ENCODE data around the gene TSKU.
A peak's percentile ranks its signal among the peaks of the same experiment; 100 is the strongest.
"Not testable (repeated sequence)": the region's sequence is repeated elsewhere in the genome, so short reads cannot be mapped to it uniquely, and the experiment has no call there.

The TSKU gene, protein sequence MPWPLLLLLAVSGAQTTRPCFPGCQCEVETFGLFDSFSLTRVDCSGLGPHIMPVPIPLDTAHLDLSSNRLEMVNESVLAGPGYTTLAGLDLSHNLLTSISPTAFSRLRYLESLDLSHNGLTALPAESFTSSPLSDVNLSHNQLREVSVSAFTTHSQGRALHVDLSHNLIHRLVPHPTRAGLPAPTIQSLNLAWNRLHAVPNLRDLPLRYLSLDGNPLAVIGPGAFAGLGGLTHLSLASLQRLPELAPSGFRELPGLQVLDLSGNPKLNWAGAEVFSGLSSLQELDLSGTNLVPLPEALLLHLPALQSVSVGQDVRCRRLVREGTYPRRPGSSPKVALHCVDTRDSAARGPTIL

DNA sequence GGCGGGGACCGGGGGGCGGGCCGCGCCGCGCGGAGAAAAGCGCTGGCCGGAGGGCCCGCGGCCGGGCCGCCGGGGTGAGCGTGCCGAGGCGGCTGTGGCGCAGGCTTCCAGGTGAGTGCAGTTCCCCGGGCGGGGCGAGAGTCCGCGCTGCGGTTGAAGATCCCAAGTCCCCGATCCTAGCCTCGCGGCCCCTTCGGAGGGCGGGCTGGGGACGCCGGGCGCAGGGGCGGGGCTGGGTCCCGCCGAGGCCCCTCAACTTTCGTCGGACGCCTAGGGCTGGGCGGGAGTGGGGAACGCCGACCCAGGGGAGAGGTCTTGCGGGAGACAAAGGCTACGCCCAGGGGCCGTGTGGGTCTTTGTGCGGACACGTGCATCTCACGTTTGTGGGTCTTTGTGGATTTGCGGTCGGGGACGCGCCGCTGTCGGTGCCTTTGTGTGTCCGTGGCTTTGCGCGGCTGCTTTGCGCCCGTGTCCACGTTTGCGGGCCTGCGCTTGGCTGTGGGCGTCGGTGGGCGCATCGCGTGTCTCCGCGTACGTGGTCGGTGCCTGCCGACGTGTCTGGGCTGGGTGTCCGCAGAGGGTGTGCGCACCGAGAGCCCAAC, at the start of gene TSKU:
TSKU (plus strand) TSS at position 63 of the 602 bp plus-strand sequence. CDS start 12,261 bp downstream, outside the sequence.
- Histone ChIP-seq H3K36me3 (ENCODE audit: control insufficient read depth, insufficient read depth, low read length) (no peaks in the 10 kb centered on the region), H3K27ac (peak within 1 kb of the TSS; percentile 83), H3K4me1 (peaks cover 11% of the 10 kb centered on the region), H3K9ac (peak within 1 kb of the TSS; percentile 21), H3K4me3 (ENCODE audit: low read depth, low read length) (peak within 1 kb of the TSS; percentile 50), H3K9me3 (ENCODE audit: control insufficient read depth, low read length) (no peaks in the 10 kb centered on the region), H2AFZ (peak within 1 kb of the TSS; percentile 83), H3K27me3 (ENCODE audit: control insufficient read depth, insufficient read depth, low read length) (no peaks in the 10 kb centered on the region), H3K4me2 (ENCODE audit: low read length) (peak within 1 kb of the TSS; percentile 83), H3K79me2 (no peaks in the 10 kb centered on the region)
- TF ChIP-seq, protein P1, sequence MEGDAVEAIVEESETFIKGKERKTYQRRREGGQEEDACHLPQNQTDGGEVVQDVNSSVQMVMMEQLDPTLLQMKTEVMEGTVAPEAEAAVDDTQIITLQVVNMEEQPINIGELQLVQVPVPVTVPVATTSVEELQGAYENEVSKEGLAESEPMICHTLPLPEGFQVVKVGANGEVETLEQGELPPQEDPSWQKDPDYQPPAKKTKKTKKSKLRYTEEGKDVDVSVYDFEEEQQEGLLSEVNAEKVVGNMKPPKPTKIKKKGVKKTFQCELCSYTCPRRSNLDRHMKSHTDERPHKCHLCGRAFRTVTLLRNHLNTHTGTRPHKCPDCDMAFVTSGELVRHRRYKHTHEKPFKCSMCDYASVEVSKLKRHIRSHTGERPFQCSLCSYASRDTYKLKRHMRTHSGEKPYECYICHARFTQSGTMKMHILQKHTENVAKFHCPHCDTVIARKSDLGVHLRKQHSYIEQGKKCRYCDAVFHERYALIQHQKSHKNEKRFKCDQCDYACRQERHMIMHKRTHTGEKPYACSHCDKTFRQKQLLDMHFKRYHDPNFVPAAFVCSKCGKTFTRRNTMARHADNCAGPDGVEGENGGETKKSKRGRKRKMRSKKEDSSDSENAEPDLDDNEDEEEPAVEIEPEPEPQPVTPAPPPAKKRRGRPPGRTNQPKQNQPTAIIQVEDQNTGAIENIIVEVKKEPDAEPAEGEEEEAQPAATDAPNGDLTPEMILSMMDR (IDR thresholded peaks at IDR 0.05): no peak

DNA sequence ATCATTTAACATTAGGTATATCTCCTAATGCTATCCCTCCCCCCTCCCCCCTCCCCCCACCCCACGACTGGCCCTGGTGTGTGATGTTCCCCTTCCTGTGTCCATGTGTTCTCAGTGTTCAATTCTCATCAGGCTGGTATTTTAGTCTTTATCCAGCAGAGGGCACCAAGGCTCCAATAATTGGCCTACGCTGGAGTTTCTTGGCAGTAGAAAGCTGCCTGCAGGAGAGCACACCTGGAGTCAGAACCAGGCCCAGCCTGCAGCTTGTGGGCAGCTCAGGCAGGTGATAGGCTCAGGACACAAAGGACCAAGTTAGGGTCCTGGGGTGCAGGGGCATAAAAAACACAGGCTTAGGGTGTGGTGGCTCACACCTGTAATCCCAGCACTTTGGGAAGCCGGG, 49.2 kb upstream of the TSKU start:
- not testable (repeated sequence) for H3K4me2 ChIP-seq (ENCODE audit: low read length); H3K27ac ChIP-seq; H3K9ac ChIP-seq; H3K9me3 ChIP-seq (ENCODE audit: control insufficient read depth, low read length); H2AFZ ChIP-seq; H3K79me2 ChIP-seq; H3K4me3 ChIP-seq (ENCODE audit: low read depth, low read length); H3K27me3 ChIP-seq (ENCODE audit: control insufficient read depth, insufficient read depth, low read length); H3K4me1 ChIP-seq; H3K36me3 ChIP-seq (ENCODE audit: control insufficient read depth, insufficient read depth, low read length)
- TF ChIP-seq, protein P1 (IDR thresholded peaks at IDR 0.05): peak; percentile 11

DNA sequence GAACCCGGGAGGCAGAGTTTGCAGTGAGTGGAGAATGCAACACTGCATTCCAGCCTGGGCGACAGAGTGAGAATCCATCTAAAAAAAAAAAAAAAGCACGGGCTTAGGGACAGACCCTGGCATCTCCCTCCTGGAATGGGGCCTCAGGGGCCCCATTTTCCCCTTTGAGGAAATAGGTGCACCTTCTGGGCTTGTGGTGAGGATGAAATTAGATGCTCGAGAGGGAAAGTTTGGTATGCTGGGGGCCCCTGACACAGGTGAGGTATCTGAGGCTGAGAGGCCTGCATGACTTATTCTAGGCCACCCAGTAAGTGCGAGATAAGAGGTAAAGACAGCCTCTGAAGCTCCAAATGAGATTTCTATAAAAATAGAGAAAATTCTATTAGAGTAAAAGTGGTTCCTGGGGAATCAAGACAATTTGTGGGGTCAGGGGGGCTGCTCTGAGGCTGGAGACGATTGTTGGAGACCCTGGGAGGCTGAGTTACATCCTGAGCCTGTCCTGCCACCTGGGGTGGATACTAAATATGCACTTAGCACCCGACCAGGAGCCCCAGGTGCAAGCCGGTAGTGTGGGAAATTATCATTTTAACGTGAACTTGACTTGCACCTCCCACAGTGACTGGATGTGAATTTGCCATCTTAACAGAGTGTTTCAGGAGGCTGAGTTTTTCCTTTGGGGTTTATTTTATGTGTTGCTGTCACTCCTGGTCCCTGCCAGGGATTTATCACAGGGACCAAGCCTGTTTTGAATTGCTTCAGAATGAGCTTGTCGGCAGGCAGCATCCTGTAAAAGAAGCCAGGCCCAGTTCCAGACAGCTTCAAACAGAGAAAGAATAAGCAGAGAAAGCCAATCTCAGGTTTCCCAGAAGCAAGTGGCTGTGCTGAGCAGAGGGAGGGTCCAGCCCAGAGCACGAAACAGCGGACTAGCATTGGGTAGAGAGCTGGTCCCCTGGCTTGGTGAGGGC, 48.4 kb upstream of the TSKU start:
- no peak overlapping the region for H3K9ac ChIP-seq
- H3K27me3 ChIP-seq (ENCODE audit: control insufficient read depth, insufficient read depth, low read length): no peaks in the 10 kb centered on the region
- H3K36me3 ChIP-seq (ENCODE audit: control insufficient read depth, insufficient read depth, low read length): no peaks in the 10 kb centered on the region
- H3K9me3 ChIP-seq (ENCODE audit: control insufficient read depth, low read length): no peaks in the 10 kb centered on the region
- no peak overlapping the region for H2AFZ ChIP-seq
- no peak overlapping the region for H3K4me2 ChIP-seq (ENCODE audit: low read length)
- H3K4me1 ChIP-seq: peaks cover 6% of the 10 kb centered on the region
- H3K4me3 ChIP-seq (ENCODE audit: low read depth, low read length): no peak overlapping the region
- TF ChIP-seq, protein P1 (IDR thresholded peaks at IDR 0.05): no peak
- H3K79me2 ChIP-seq: no peaks in the 10 kb centered on the region
- H3K27ac ChIP-seq: no peak overlapping the region

DNA sequence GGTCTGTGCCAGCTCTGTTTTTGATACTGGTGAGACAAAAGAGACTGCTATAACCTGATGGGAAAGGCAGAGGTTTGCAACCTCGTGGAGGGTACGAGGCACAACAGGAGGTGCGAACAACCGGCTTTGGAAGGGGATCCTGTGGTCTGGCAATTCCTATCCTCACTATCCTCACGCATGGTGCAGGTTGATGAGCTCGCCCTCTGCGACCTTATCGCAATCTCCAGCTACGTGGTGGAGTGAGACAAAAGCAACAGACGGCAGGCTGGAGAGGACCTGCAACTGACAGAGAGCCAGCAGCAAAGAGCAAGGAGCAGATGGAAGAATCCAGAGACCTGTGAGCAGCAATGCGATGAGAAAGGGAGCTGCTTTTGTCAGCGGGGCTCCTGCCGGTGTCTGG, 47.3 kb upstream of the TSKU start:
- H3K4me2 ChIP-seq (ENCODE audit: low read length): no peak overlapping the region

More for the DNA sequence above, 47.3 kb upstream of the TSKU start:
- no peak overlapping the region for H3K27ac ChIP-seq
- no peaks in the 10 kb centered on the region for H3K36me3 ChIP-seq (ENCODE audit: control insufficient read depth, insufficient read depth, low read length)
- H3K9me3 ChIP-seq (ENCODE audit: control insufficient read depth, low read length): no peaks in the 10 kb centered on the region
- TF ChIP-seq, protein P1 (IDR thresholded peaks at IDR 0.05): no peak
- H3K9ac ChIP-seq: no peak overlapping the region
- no peak overlapping the region for H2AFZ ChIP-seq
- H3K79me2 ChIP-seq: no peaks in the 10 kb centered on the region
- H3K27me3 ChIP-seq (ENCODE audit: control insufficient read depth, insufficient read depth, low read length): no peaks in the 10 kb centered on the region
- H3K4me1 ChIP-seq: peaks cover 10% of the 10 kb centered on the region
- H3K4me3 ChIP-seq (ENCODE audit: low read depth, low read length): no peak overlapping the region
